Measurements from ENCODE around the gene TSPAN11. TPM values are rescaled to one million over a fixed set of nuclear protein-coding genes. Genes with fewer than 3 reads are reported as not detected.

The TSPAN11 gene
- total RNA-seq, 1 experiment from 2014 or later = 4.6 TPM

- TF ChIP-seq ZNF425 (CRISPR knock-in tag; conservative IDR thresholded peaks at IDR 0.05) (no peak), PRDM15 (CRISPR knock-in tag; IDR thresholded peaks at IDR 0.05) (no peak), MYBL2 (CRISPR knock-in tag; IDR thresholded peaks at IDR 0.05) (no peak), ZNF396 (CRISPR knock-in tag; IDR thresholded peaks at IDR 0.05; ENCODE audit: borderline replicate concordance) (no peak), ZNF423 (CRISPR knock-in tag; IDR thresholded peaks at IDR 0.05) (no peak), ATF6 (CRISPR knock-in tag; IDR thresholded peaks at IDR 0.05) (no peak), ZNF232 (CRISPR knock-in tag; IDR thresholded peaks at IDR 0.05) (no peak)
These were observed 51.2 kb downstream of the TSPAN11 start (continued) for GRCh38 chr12:30977537-30978349.

GRCh38 chr12:30978639-30979038 is 52.1 kb downstream of the TSPAN11 start:
- no peak overlapping the region for H3K4me3 Mint-ChIP-seq
- ATAC-seq (no peak), DNase-seq (ENCODE audit: low spot score) (no peak)
- ChIA-PET CTCF (interaction anchor here (0.8 to 2.1 kb wide), 2 partner anchors 11 to 128 kb away, joined by 3 to 4 read pairs; no protein-coding TSS in a partner anchor), POLR2A (no interaction called here)
- peaks cover 32% of the 10 kb centered on the region for H3K4me1 Mint-ChIP-seq
- no peaks in the 10 kb centered on the region for H3K9me3 Mint-ChIP-seq
- H3K36me3 Mint-ChIP-seq = no peaks in the 10 kb centered on the region
- no peak overlapping the region for H3K27ac Mint-ChIP-seq
- peaks cover 2% of the 10 kb centered on the region; the same call in 1 of the 2 replicates for H3K27me3 Mint-ChIP-seq (ENCODE audit: low read depth)
- no peak for TF ChIP-seq E2F1 (CRISPR knock-in tag; IDR thresholded peaks at IDR 0.05)
- no peak for TF ChIP-seq ATF6 (CRISPR knock-in tag; IDR thresholded peaks at IDR 0.05)
- TF ChIP-seq ZBTB21 (CRISPR knock-in tag; IDR thresholded peaks at IDR 0.05; ENCODE audit: borderline replicate concordance) = no peak
- TF ChIP-seq FOXP4 (CRISPR knock-in tag; IDR thresholded peaks at IDR 0.05) = no peak
- no peak for TF ChIP-seq SOX15 (CRISPR knock-in tag; IDR thresholded peaks at IDR 0.05)
- TF ChIP-seq ZNF138 (CRISPR knock-in tag; conservative IDR thresholded peaks at IDR 0.05) = no peak
- TF ChIP-seq NFATC4 (CRISPR knock-in tag; IDR thresholded peaks at IDR 0.05) = no peak
- TF ChIP-seq NFE2L1 (CRISPR knock-in tag; IDR thresholded peaks at IDR 0.05) = no peak
- TF ChIP-seq ZSCAN18 (CRISPR knock-in tag; IDR thresholded peaks at IDR 0.05) = no peak
- no peak for TF ChIP-seq CREM (CRISPR knock-in tag; IDR thresholded peaks at IDR 0.05)
- no peak for TF ChIP-seq ATF3 (CRISPR knock-in tag; conservative IDR thresholded peaks at IDR 0.05)
- no peak for TF ChIP-seq ZMAT4 (CRISPR knock-in tag; IDR thresholded peaks at IDR 0.05)
